T1000 (cell line): ENCODE measurements around the gene SNTN.
"Not testable (repeated sequence)": the region's sequence is repeated elsewhere in the genome, so short reads cannot be mapped to it uniquely, and the experiment has no call there.

Source experiments
- DNase-seq: peaks from one replicate; lab custom pipeline; 2025; ENCODE audit warnings: mixed read lengths; lab: John Stamatoyannopoulos, UW

The SNTN gene

GRCh38 chr3:63652066-63652725, at the start of gene SNTN:
Gene SNTN (plus strand): TSS chr3:63652675. CDS start chr3:63652688, 13 bp downstream.
- DNase-seq = no peak

- DNase-seq = no peak
These were observed 44.8 kb upstream of the SNTN start for GRCh38 chr3:63607716-63608115.

- no peak for DNase-seq
These were observed 43.1 kb upstream of the SNTN start for GRCh38 chr3:63609408-63609807.

- DNase-seq = no peak
These were observed 42.6 kb upstream of the SNTN start for GRCh38 chr3:63609834-63610233.

GRCh38 chr3:63611382-63611781, 41.1 kb upstream of the SNTN start:
- no peak for DNase-seq

GRCh38 chr3:63613561-63613960, 38.9 kb upstream of the SNTN start:
- DNase-seq = no peak

- no peak for DNase-seq
These were observed 35.1 kb upstream of the SNTN start for GRCh38 chr3:63617391-63617790.

- peak; percentile 42 for DNase-seq
These were observed 27.4 kb upstream of the SNTN start for GRCh38 chr3:63624941-63625560.

- DNase-seq = no peak
These were observed 20.8 kb upstream of the SNTN start for GRCh38 chr3:63631670-63632069.

- DNase-seq = no peak
These were observed 17.3 kb upstream of the SNTN start for GRCh38 chr3:63635186-63635585.

- DNase-seq = no peak
These were observed 12.7 kb upstream of the SNTN start for GRCh38 chr3:63639806-63640205.

GRCh38 chr3:63642488-63642887, 10.0 kb upstream of the SNTN start:
- no peak for DNase-seq

- no peak for DNase-seq
These were observed 8.2 kb upstream of the SNTN start for GRCh38 chr3:63644212-63644797.

GRCh38 chr3:63644928-63645781, 7.3 kb upstream of the SNTN start:
- DNase-seq = not testable (repeated sequence)

- no peak for DNase-seq
These were observed 1.7 kb downstream of the SNTN start for GRCh38 chr3:63654211-63654610.

GRCh38 chr3:63654931-63655330, 2.5 kb downstream of the SNTN start:
- no peak for DNase-seq

GRCh38 chr3:63655519-63655918, 3.0 kb downstream of the SNTN start:
- peak; percentile 4 for DNase-seq

- no peak for DNase-seq
These were observed 4.3 kb downstream of the SNTN start for GRCh38 chr3:63656786-63657185.

GRCh38 chr3:63661242-63661641, 8.8 kb downstream of the SNTN start:
- DNase-seq = no peak

GRCh38 chr3:63662011-63662410, 9.5 kb downstream of the SNTN start:
- no peak for DNase-seq

- DNase-seq = no peak
These were observed 10.0 kb downstream of the SNTN start for GRCh38 chr3:63662500-63662899.

GRCh38 chr3:63670544-63670943, 18.1 kb downstream of the SNTN start:
- DNase-seq = no peak

GRCh38 chr3:63673111-63673510, 20.6 kb downstream of the SNTN start:
- no peak for DNase-seq
